HEK293 (cell line): ENCODE measurements around the gene MOSMO.

ENCODE experiments used
- CTCF ChIA-PET: fragments of 350-600 bp; formaldehyde crosslinking; extraction: SDS; loops from one replicate; lab custom pipeline; 2021; ENCODE audit warnings: antibody characterized with exemption; lab: Yijun Ruan, JAX
- POLR2A ChIA-PET: fragments of 300-600 bp; formaldehyde crosslinking; extraction: SDS; loops from one replicate; lab custom pipeline; 2020; ENCODE audit warnings: antibody characterized with exemption, inconsistent platforms; lab: Yijun Ruan, JAX
- H3K27ac ChIP-seq: fragments of 200-500 bp; sonication (Bioruptor generic); 2 replicates; pipeline ENCODE4 v1.5.1; 2014; ENCODE audit warnings: low read depth, low read length, control low read depth, inconsistent platforms; ENCODE audit errors: extremely low read depth
- H3K36me3 ChIP-seq, 2 experiments: fragments of 200-500 bp in 1 of 2; sonication (Bioruptor generic) in 1 of 2; 1 replicate in 1 of 2; 2 replicates in 1 of 2; pipeline ENCODE4 v1.5.1; 2014 to 2017; ENCODE audit warnings: inconsistent platforms in 2 of 2, low read length in 2 of 2; ENCODE audit not compliant: control insufficient read depth in 2 of 2, insufficient read depth in 1 of 2
- H3K4me1 ChIP-seq: fragments of 200-500 bp; sonication (Bioruptor generic); 2 replicates; pipeline ENCODE4 v1.5.1; 2014; ENCODE audit warnings: mild to moderate bottlenecking, low read length, inconsistent platforms; ENCODE audit not compliant: control insufficient read depth, insufficient read depth
- H3K4me3 ChIP-seq: 2 replicates; pipeline ENCODE4 v1.5.1; 2011; ENCODE audit warnings: low read depth, mild to moderate bottlenecking, control low read depth, low read length, moderate library complexity
- H3K9me3 ChIP-seq: fragments of 200-500 bp; sonication (Bioruptor generic); 2 replicates; pipeline ENCODE4 v1.5.1; 2014; ENCODE audit warnings: low read depth, low read length, inconsistent platforms; ENCODE audit not compliant: control insufficient read depth, insufficient read depth
- HOXA7 ChIP-seq: sonication (generic); formaldehyde crosslinking; IDR thresholded peaks from 2 replicates; pipeline ENCODE4 v1.8.1; 2022; ENCODE audit warnings: missing genetic modification reagents, borderline replicate concordance
- TRIM28 ChIP-seq: IDR thresholded peaks from 2 replicates; pipeline ENCODE4 v1.6.1; 2011; ENCODE audit warnings: low read length, control low read depth, borderline replicate concordance
- ZBTB1 ChIP-seq: fragments of 450-650 bp; formaldehyde crosslinking; IDR thresholded peaks from 2 replicates; pipeline ENCODE4 v1.5.1; 2016; ENCODE audit warnings: missing biosample characterization, missing genetic modification characterization
- ZIC2 ChIP-seq: fragments of 450-650 bp; formaldehyde crosslinking; IDR thresholded peaks from 2 replicates; pipeline ENCODE4 v1.5.1; 2016; ENCODE audit warnings: missing biosample characterization, missing genetic modification characterization
- ZNF221 ChIP-seq: fragments of 450-650 bp; formaldehyde crosslinking; IDR thresholded peaks from 2 replicates; pipeline ENCODE4 v1.5.1; 2017; ENCODE audit warnings: missing biosample characterization, missing genetic modification characterization, borderline replicate concordance
- ZNF239 ChIP-seq: fragments of 450-650 bp; formaldehyde crosslinking; IDR thresholded peaks from 2 replicates; pipeline ENCODE4 v1.5.1; 2016; ENCODE audit warnings: missing biosample characterization, missing genetic modification characterization
- ZNF311 ChIP-seq: fragments of 450-650 bp; formaldehyde crosslinking; IDR thresholded peaks from 2 replicates; pipeline ENCODE4 v1.5.1; 2017; ENCODE audit warnings: missing biosample characterization, missing genetic modification characterization, borderline replicate concordance
- ZNF350 ChIP-seq: fragments of 450-650 bp; formaldehyde crosslinking; IDR thresholded peaks from 2 replicates; pipeline ENCODE4 v1.5.0; 2017; ENCODE audit warnings: missing biosample characterization, mild to moderate bottlenecking, missing genetic modification characterization
- ZNF391 ChIP-seq: fragments of 450-650 bp; formaldehyde crosslinking; IDR thresholded peaks from 2 replicates; pipeline ENCODE4 v1.5.1; 2016; ENCODE audit warnings: low read depth, missing biosample characterization, missing genetic modification characterization, borderline replicate concordance
- ZNF404 ChIP-seq: fragments of 450-650 bp; formaldehyde crosslinking; IDR thresholded peaks from 2 replicates; pipeline ENCODE4 v1.5.1; 2017; ENCODE audit warnings: missing biosample characterization, missing genetic modification characterization
- ZNF416 ChIP-seq: fragments of 450-650 bp; formaldehyde crosslinking; IDR thresholded peaks from 2 replicates; pipeline ENCODE4 v1.5.1; 2016; ENCODE audit warnings: missing biosample characterization, missing genetic modification characterization
- ZNF433 ChIP-seq: fragments of 450-650 bp; formaldehyde crosslinking; IDR thresholded peaks from 2 replicates; pipeline ENCODE4 v1.5.1; 2016; ENCODE audit warnings: missing biosample characterization, missing genetic modification characterization, low read depth
- ZNF521 ChIP-seq: fragments of 450-650 bp; formaldehyde crosslinking; IDR thresholded peaks from 2 replicates; pipeline ENCODE4 v1.5.1; 2017; ENCODE audit warnings: missing biosample characterization, mild to moderate bottlenecking, missing genetic modification characterization
- ZNF561 ChIP-seq: fragments of 450-650 bp; IDR thresholded peaks from 2 replicates; pipeline ENCODE4 v1.5.1; 2018; ENCODE audit warnings: missing biosample characterization, missing genetic modification characterization, borderline replicate concordance
- ZNF664 ChIP-seq: fragments of 450-650 bp; formaldehyde crosslinking; IDR thresholded peaks from 2 replicates; pipeline ENCODE4 v1.5.1; 2016; ENCODE audit warnings: missing biosample characterization, missing genetic modification characterization
- TF ChIP-seq, protein P1 (sequence below): fragments of 450-650 bp; formaldehyde crosslinking; IDR thresholded peaks from 2 replicates; pipeline ENCODE4 v1.5.1; 2016; ENCODE audit warnings: missing biosample characterization, missing genetic modification characterization
- TF ChIP-seq, protein P2 (sequence below): fragments of 450-650 bp; IDR thresholded peaks from 2 replicates; pipeline ENCODE4 v1.5.1; 2018; ENCODE audit warnings: missing biosample characterization, missing genetic modification characterization
- TF ChIP-seq, protein P3 (sequence below): fragments of 450-650 bp; formaldehyde crosslinking; IDR thresholded peaks from 2 replicates; pipeline ENCODE4 v1.5.1; 2017; ENCODE audit warnings: missing biosample characterization, missing genetic modification characterization
- TF ChIP-seq, protein P4 (sequence below): fragments of 450-650 bp; formaldehyde crosslinking; IDR thresholded peaks from 2 replicates; pipeline ENCODE4 v1.5.1; 2016; ENCODE audit warnings: missing biosample characterization, missing genetic modification characterization, low read depth
- TF ChIP-seq, protein P5 (sequence below): fragments of 450-650 bp; formaldehyde crosslinking; IDR thresholded peaks from 2 replicates; pipeline ENCODE4; 2016; ENCODE audit warnings: missing biosample characterization, missing genetic modification characterization
- TF ChIP-seq, protein P6 (sequence below): fragments of 450-650 bp; formaldehyde crosslinking; IDR thresholded peaks from 2 replicates; pipeline ENCODE4 v1.5.1; 2016; ENCODE audit warnings: missing biosample characterization, missing genetic modification characterization

MOSMO gene

GRCh38 chr16:22054847-22055590 is 47.1 kb downstream of the MOSMO start:
- Histone ChIP-seq H3K36me3 (no peaks in the 10 kb centered on the region; a peak in 1 of 3 replicates), H3K4me1 (no peaks in the 10 kb centered on the region), H3K4me3 (no peak overlapping the region), H3K9me3 (no peaks in the 10 kb centered on the region), H3K27ac (no peak overlapping the region)
- ChIA-PET CTCF (interaction anchor here (0.5 to 1.7 kb wide), 4 partner anchors 15 to 59 kb away, joined by 3 to 10 read pairs (median 4); no protein-coding TSS in a partner anchor), POLR2A (interaction anchor here (0.6 kb wide), 1 partner anchor 66 kb away, joined by 5 read pairs; no protein-coding TSS in a partner anchor)
- TF ChIP-seq ZNF239 (tag by site-specific recombination) (no peak), ZNF221 (no peak), ZNF416 (tag by site-specific recombination) (no peak), TRIM28 (no peak), ZNF433 (tag by site-specific recombination) (no peak), ZNF391 (tag by site-specific recombination) (no peak), ZBTB1 (tag by site-specific recombination) (no peak), ZNF311 (tag by site-specific recombination) (no peak), HOXA7 (CRISPR knock-in tag) (no peak), ZNF521 (no peak), ZNF561 (tag by site-specific recombination) (no peak), ZNF350 (tag by site-specific recombination) (no peak), ZNF664 (tag by site-specific recombination) (no peak), ZNF404 (tag by site-specific recombination) (no peak)
- TF ChIP-seq, protein P1, sequence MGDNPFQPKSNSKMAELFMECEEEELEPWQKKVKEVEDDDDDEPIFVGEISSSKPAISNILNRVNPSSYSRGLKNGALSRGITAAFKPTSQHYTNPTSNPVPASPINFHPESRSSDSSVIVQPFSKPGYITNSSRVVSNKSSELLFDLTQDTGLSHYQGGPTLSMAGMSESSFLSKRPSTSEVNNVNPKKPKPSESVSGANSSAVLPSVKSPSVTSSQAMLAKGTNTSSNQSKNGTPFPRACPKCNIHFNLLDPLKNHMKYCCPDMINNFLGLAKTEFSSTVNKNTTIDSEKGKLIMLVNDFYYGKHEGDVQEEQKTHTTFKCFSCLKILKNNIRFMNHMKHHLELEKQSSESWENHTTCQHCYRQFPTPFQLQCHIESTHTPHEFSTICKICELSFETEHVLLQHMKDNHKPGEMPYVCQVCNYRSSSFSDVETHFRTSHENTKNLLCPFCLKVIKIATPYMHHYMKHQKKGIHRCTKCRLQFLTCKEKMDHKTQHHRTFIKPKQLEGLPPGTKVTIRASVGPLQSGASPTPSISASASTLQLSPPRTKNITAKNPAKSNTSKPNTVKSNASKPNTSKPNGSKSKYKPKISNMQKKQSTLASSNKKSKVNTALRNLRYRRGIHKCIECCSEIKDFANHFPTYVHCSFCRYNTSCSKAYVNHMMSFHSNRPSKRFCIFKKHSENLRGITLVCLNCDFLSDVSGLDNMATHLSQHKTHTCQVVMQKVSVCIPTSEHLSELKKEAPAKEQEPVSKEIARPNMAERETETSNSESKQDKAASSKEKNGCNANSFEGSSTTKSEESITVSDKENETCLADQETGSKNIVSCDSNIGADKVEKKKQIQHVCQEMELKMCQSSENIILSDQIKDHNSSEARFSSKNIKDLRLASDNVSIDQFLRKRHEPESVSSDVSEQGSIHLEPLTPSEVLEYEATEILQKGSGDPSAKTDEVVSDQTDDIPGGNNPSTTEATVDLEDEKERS (tag by site-specific recombination): no peak
- TF ChIP-seq, protein P2, sequence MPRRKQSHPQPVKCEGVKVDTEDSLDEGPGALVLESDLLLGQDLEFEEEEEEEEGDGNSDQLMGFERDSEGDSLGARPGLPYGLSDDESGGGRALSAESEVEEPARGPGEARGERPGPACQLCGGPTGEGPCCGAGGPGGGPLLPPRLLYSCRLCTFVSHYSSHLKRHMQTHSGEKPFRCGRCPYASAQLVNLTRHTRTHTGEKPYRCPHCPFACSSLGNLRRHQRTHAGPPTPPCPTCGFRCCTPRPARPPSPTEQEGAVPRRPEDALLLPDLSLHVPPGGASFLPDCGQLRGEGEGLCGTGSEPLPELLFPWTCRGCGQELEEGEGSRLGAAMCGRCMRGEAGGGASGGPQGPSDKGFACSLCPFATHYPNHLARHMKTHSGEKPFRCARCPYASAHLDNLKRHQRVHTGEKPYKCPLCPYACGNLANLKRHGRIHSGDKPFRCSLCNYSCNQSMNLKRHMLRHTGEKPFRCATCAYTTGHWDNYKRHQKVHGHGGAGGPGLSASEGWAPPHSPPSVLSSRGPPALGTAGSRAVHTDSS (tag by site-specific recombination): no peak
- TF ChIP-seq, protein P3, sequence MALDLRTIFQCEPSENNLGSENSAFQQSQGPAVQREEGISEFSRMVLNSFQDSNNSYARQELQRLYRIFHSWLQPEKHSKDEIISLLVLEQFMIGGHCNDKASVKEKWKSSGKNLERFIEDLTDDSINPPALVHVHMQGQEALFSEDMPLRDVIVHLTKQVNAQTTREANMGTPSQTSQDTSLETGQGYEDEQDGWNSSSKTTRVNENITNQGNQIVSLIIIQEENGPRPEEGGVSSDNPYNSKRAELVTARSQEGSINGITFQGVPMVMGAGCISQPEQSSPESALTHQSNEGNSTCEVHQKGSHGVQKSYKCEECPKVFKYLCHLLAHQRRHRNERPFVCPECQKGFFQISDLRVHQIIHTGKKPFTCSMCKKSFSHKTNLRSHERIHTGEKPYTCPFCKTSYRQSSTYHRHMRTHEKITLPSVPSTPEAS (tag by site-specific recombination): no peak

- Histone ChIP-seq H3K36me3 (no peaks in the 10 kb centered on the region; a peak in 1 of 3 replicates), H3K4me3 (no peak overlapping the region), H3K27ac (no peak overlapping the region), H3K9me3 (no peaks in the 10 kb centered on the region), H3K4me1 (no peaks in the 10 kb centered on the region)
- ChIA-PET CTCF (interaction anchor here (1.2 to 1.7 kb wide), 3 partner anchors 16 to 24 kb away, joined by 3 to 10 read pairs (median 4); no protein-coding TSS in a partner anchor), POLR2A (interaction anchor here (0.6 kb wide), 1 partner anchor 67 kb away, joined by 5 read pairs; no protein-coding TSS in a partner anchor)
- TF ChIP-seq ZNF433 (tag by site-specific recombination) (no peak), ZIC2 (tag by site-specific recombination) (no peak), ZNF221 (no peak), TRIM28 (no peak)
- TF ChIP-seq, protein P4, sequence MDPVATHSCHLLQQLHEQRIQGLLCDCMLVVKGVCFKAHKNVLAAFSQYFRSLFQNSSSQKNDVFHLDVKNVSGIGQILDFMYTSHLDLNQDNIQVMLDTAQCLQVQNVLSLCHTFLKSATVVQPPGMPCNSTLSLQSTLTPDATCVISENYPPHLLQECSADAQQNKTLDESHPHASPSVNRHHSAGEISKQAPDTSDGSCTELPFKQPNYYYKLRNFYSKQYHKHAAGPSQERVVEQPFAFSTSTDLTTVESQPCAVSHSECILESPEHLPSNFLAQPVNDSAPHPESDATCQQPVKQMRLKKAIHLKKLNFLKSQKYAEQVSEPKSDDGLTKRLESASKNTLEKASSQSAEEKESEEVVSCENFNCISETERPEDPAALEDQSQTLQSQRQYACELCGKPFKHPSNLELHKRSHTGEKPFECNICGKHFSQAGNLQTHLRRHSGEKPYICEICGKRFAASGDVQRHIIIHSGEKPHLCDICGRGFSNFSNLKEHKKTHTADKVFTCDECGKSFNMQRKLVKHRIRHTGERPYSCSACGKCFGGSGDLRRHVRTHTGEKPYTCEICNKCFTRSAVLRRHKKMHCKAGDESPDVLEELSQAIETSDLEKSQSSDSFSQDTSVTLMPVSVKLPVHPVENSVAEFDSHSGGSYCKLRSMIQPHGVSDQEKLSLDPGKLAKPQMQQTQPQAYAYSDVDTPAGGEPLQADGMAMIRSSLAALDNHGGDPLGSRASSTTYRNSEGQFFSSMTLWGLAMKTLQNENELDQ (tag by site-specific recombination): no peak
- TF ChIP-seq, protein P5, sequence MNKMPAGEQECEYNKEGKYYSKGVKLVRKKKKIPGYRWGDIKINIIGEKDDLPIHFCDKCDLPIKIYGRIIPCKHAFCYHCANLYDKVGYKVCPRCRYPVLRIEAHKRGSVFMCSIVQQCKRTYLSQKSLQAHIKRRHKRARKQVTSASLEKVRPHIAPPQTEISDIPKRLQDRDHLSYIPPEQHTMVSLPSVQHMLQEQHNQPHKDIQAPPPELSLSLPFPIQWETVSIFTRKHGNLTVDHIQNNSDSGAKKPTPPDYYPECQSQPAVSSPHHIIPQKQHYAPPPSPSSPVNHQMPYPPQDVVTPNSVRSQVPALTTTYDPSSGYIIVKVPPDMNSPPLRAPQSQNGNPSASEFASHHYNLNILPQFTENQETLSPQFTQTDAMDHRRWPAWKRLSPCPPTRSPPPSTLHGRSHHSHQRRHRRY: no peak
- TF ChIP-seq, protein P6, sequence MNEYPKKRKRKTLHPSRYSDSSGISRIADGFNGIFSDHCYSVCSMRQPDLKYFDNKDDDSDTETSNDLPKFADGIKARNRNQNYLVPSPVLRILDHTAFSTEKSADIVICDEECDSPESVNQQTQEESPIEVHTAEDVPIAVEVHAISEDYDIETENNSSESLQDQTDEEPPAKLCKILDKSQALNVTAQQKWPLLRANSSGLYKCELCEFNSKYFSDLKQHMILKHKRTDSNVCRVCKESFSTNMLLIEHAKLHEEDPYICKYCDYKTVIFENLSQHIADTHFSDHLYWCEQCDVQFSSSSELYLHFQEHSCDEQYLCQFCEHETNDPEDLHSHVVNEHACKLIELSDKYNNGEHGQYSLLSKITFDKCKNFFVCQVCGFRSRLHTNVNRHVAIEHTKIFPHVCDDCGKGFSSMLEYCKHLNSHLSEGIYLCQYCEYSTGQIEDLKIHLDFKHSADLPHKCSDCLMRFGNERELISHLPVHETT (tag by site-specific recombination): no peak
Observed at GRCh38 chr16:22055881-22056280, 48.0 kb downstream of the MOSMO start.
